Measurements from ENCODE around the gene KTI12.

DNA sequence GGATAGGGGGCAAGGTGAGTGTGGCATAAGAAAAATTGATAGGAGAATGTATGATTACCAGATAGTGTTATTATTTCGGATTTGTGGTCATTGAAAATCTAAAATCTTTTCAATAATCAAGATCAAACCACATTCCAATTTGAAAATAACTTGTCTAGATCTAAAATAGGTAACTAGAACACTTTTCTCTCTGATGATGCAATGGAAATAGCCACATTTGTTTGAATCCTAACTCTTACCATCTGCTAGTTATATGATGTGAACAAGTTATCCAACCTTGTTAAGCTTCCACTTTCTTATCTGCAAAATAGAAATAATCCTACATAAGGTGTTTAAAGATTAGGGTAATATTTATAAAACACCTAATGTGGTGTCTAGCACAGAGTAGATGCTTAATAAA is 26.3 kb upstream of the KTI12 start:
- TF ChIP-seq, protein P1, sequence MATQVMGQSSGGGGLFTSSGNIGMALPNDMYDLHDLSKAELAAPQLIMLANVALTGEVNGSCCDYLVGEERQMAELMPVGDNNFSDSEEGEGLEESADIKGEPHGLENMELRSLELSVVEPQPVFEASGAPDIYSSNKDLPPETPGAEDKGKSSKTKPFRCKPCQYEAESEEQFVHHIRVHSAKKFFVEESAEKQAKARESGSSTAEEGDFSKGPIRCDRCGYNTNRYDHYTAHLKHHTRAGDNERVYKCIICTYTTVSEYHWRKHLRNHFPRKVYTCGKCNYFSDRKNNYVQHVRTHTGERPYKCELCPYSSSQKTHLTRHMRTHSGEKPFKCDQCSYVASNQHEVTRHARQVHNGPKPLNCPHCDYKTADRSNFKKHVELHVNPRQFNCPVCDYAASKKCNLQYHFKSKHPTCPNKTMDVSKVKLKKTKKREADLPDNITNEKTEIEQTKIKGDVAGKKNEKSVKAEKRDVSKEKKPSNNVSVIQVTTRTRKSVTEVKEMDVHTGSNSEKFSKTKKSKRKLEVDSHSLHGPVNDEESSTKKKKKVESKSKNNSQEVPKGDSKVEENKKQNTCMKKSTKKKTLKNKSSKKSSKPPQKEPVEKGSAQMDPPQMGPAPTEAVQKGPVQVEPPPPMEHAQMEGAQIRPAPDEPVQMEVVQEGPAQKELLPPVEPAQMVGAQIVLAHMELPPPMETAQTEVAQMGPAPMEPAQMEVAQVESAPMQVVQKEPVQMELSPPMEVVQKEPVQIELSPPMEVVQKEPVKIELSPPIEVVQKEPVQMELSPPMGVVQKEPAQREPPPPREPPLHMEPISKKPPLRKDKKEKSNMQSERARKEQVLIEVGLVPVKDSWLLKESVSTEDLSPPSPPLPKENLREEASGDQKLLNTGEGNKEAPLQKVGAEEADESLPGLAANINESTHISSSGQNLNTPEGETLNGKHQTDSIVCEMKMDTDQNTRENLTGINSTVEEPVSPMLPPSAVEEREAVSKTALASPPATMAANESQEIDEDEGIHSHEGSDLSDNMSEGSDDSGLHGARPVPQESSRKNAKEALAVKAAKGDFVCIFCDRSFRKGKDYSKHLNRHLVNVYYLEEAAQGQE (IDR thresholded peaks at IDR 0.05) = no peak
- TF ChIP-seq POLR2A (IDR thresholded peaks at IDR 0.05; ENCODE audit: low read length) (no peak), NPAS2 (CRISPR knock-in tag; IDR thresholded peaks at IDR 0.05; ENCODE audit: borderline replicate concordance) (no peak), HDAC2 (IDR thresholded peaks at IDR 0.05) (no peak), RFX5 (IDR thresholded peaks at IDR 0.05) (no peak), PHF8 (IDR thresholded peaks at IDR 0.05; ENCODE audit: borderline replicate concordance, low read depth) (no peak), CEBPB (IDR thresholded peaks at IDR 0.05) (no peak), BHLHE40 (IDR thresholded peaks at IDR 0.05; ENCODE audit: low read depth, low read length) (no peak), NFE2L2 (conservative IDR thresholded peaks at IDR 0.05; ENCODE audit: low read length) (no peak), RAD21 (conservative IDR thresholded peaks at IDR 0.05 in 1 of 2, IDR thresholded peaks at IDR 0.05 in 1 of 2) (no peak)
- TF ChIP-seq, protein P2, sequence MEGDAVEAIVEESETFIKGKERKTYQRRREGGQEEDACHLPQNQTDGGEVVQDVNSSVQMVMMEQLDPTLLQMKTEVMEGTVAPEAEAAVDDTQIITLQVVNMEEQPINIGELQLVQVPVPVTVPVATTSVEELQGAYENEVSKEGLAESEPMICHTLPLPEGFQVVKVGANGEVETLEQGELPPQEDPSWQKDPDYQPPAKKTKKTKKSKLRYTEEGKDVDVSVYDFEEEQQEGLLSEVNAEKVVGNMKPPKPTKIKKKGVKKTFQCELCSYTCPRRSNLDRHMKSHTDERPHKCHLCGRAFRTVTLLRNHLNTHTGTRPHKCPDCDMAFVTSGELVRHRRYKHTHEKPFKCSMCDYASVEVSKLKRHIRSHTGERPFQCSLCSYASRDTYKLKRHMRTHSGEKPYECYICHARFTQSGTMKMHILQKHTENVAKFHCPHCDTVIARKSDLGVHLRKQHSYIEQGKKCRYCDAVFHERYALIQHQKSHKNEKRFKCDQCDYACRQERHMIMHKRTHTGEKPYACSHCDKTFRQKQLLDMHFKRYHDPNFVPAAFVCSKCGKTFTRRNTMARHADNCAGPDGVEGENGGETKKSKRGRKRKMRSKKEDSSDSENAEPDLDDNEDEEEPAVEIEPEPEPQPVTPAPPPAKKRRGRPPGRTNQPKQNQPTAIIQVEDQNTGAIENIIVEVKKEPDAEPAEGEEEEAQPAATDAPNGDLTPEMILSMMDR (IDR thresholded peaks at IDR 0.05) = no peak
- TF ChIP-seq, protein P3, sequence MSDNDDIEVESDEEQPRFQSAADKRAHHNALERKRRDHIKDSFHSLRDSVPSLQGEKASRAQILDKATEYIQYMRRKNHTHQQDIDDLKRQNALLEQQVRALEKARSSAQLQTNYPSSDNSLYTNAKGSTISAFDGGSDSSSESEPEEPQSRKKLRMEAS (IDR thresholded peaks at IDR 0.05) = no peak
- TF ChIP-seq, protein P4, sequence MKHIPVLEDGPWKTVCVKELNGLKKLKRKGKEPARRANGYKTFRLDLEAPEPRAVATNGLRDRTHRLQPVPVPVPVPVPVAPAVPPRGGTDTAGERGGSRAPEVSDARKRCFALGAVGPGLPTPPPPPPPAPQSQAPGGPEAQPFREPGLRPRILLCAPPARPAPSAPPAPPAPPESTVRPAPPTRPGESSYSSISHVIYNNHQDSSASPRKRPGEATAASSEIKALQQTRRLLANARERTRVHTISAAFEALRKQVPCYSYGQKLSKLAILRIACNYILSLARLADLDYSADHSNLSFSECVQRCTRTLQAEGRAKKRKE (CRISPR knock-in tag; IDR thresholded peaks at IDR 0.05; ENCODE audit: low read depth) = no peak
- TF ChIP-seq, protein P5, sequence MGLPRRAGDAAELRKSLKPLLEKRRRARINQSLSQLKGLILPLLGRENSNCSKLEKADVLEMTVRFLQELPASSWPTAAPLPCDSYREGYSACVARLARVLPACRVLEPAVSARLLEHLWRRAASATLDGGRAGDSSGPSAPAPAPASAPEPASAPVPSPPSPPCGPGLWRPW (IDR thresholded peaks at IDR 0.05) = no peak

Data from A549 (cell line).